ENCODE data around the gene KCTD17. TPM values are rescaled to one million over a fixed set of nuclear protein-coding genes. Genes with fewer than 3 reads are reported as not detected.

KCTD17 gene
- total RNA-seq, 1 donor from 2014 or later: 13.4 TPM

- no peak for DNase-seq (ENCODE audit: low spot score)
These were observed 24.4 kb downstream of the KCTD17 start for GRCh38 chr22:37075822-37076433.

- DNase-seq (ENCODE audit: low spot score): no peak
These were observed 26.4 kb downstream of the KCTD17 start for GRCh38 chr22:37077802-37078448.

GRCh38 chr22:37079158-37079557 lies 27.6 kb downstream of the KCTD17 start:
- DNase-seq (ENCODE audit: low spot score): no peak

- no peak for DNase-seq (ENCODE audit: low spot score)
These were observed 28.2 kb downstream of the KCTD17 start for GRCh38 chr22:37079668-37080171.

GRCh38 chr22:37080438-37080837 lies 28.9 kb downstream of the KCTD17 start:
- no peak for DNase-seq (ENCODE audit: low spot score)

- DNase-seq (ENCODE audit: low spot score): no peak
These were observed 29.3 kb downstream of the KCTD17 start for GRCh38 chr22:37080838-37081237.

- no peak for DNase-seq (ENCODE audit: low spot score)
These were observed 30.8 kb downstream of the KCTD17 start for GRCh38 chr22:37082251-37082873.

- no peak for DNase-seq (ENCODE audit: low spot score)
These were observed 32.4 kb downstream of the KCTD17 start for GRCh38 chr22:37083914-37084313.

- no peak for DNase-seq (ENCODE audit: low spot score)
These were observed 32.8 kb downstream of the KCTD17 start for GRCh38 chr22:37084385-37084784.

GRCh38 chr22:37086184-37086583 lies 34.6 kb downstream of the KCTD17 start:
- no peak for DNase-seq (ENCODE audit: low spot score)

GRCh38 chr22:37088108-37088605 lies 36.6 kb downstream of the KCTD17 start:
- DNase-seq (ENCODE audit: low spot score): no peak

- no peak for DNase-seq (ENCODE audit: low spot score)
These were observed 37.3 kb downstream of the KCTD17 start for GRCh38 chr22:37088750-37089408.

- DNase-seq (ENCODE audit: low spot score): no peak
These were observed 37.9 kb downstream of the KCTD17 start for GRCh38 chr22:37089434-37089833.

- DNase-seq (ENCODE audit: low spot score): no peak
These were observed 39.6 kb downstream of the KCTD17 start for GRCh38 chr22:37090920-37091695.

GRCh38 chr22:37091994-37092393 lies 40.5 kb downstream of the KCTD17 start:
- no peak for DNase-seq (ENCODE audit: low spot score)

- DNase-seq (ENCODE audit: low spot score): no peak
These were observed 41.5 kb downstream of the KCTD17 start for GRCh38 chr22:37092997-37093396.

GRCh38 chr22:37094239-37094638 lies 42.7 kb downstream of the KCTD17 start:
- DNase-seq (ENCODE audit: low spot score): no peak

GRCh38 chr22:37095113-37095512 lies 43.6 kb downstream of the KCTD17 start:
- no peak for DNase-seq (ENCODE audit: low spot score)

GRCh38 chr22:37097346-37097745 lies 45.8 kb downstream of the KCTD17 start:
- DNase-seq (ENCODE audit: low spot score): no peak

GRCh38 chr22:37098976-37099591 lies 47.5 kb downstream of the KCTD17 start:
- no peak for DNase-seq (ENCODE audit: low spot score)
